Stimulated activated CD4-positive, alpha-beta T cell treated with anti-CD3 and anti-CD28 coated beads, Interleukin-2, amount 100 ng/mL, for 24 hours (primary cell): ENCODE measurements around the gene ECM1.
A peak's percentile ranks its signal among the peaks of the same experiment; 100 is the strongest.

Source experiments
- DNase-seq, 2 donors: peaks; one replicate each; pipeline ENCODE4 v3.0.0-alpha.2; 2020

The ECM1 gene

GRCh38 chr1:150513351-150513791 lies 5.5 kb downstream of the ECM1 start:
- no peak for DNase-seq

DNA sequence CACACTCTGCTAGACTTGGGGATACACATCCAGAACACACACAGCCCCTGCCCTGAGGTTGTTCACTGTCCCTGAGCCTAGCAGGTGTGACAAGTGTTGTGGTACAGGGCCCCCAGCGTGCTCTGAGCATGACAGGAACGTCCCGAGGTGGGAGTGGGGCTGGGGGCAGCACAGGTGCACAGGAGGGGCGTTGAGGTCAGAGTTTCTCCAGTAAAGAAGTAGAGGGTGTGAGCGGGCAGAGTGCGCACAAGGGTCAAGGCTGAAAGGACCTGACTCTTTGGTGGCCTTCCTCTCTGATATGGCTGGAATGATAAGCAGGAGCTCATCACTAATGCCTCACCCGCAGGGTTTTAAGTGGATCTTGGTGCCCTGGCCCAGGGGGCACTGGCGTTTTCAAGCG lies 6.4 kb downstream of the ECM1 start:
- no peak for DNase-seq

DNA sequence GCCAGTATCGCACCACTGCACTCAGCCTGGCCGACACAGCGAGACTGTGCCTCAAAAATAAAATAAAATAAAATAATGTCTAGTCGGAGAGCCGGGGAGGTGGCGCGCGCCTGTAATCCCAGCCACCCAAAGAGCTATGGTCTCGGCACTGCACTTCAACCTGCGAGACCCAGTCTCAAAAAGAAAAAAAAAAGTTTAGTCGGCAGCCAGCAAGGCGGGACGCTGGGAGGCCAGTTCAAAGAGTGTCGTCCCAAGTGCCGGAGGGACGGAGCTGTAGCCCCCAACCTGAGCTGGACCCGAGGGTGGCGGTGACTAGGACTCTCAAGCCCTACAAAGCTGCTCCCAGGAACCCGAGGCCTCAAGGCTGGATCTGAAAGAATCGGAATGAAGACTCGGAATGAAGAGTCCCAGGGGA lies 7.0 kb downstream of the ECM1 start:
- no peak for DNase-seq

GRCh38 chr1:150515328-150516049 lies 7.6 kb downstream of the ECM1 start, which contains the start of gene FALEC:
Gene FALEC, plus strand, starts transcription at chr1:150515752.
- DNase-seq = peak; percentile 91 to 95

DNA sequence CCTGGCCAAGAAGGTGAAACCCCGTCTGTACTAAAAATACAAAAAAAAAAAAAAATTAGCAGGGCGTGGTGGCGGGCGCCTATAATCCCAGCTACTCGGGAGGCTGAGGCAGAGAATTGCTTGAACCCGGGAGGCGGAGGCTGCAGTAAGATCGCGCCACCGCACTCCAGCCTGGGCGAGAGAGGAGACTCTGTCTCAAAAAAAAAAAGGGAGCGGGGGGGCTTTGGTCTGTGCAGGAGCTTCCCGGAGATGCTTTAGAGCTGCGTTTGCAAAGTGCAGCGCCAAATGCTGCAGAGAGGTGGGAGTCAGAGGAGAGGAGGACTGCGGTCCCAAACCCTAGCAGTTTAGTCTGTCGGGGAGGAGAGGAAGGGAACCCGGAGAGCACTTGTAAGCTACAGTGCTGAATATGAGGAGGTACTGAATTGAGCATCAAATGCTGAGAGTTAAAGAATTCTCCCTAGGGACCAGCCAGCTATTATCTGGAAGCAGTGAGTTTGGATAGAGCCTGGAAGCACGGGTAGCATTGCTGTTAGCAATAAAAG lies 8.2 kb downstream of the ECM1 start:
- DNase-seq = peak in 1 of 2 donors; percentile 22

DNA sequence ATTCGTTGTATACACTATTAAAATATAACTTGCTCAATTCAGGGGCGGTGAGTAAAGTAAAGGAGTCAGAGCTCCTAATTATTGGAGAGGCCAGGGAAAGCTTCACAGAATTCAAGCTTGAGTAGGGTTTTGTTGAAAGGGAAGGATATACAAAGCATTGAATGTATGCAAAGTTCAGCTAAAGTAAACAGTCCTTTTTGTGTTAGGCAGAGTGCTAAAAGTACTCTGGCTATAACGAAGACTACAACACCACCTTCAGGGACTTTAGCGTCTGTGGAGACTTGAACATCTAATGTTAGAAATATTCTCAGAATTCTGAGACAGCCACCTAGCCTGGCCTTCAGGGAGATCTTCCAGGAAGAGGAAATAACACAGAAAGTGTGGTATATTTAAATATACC lies 8.7 kb downstream of the ECM1 start:
- no peak for DNase-seq

DNA sequence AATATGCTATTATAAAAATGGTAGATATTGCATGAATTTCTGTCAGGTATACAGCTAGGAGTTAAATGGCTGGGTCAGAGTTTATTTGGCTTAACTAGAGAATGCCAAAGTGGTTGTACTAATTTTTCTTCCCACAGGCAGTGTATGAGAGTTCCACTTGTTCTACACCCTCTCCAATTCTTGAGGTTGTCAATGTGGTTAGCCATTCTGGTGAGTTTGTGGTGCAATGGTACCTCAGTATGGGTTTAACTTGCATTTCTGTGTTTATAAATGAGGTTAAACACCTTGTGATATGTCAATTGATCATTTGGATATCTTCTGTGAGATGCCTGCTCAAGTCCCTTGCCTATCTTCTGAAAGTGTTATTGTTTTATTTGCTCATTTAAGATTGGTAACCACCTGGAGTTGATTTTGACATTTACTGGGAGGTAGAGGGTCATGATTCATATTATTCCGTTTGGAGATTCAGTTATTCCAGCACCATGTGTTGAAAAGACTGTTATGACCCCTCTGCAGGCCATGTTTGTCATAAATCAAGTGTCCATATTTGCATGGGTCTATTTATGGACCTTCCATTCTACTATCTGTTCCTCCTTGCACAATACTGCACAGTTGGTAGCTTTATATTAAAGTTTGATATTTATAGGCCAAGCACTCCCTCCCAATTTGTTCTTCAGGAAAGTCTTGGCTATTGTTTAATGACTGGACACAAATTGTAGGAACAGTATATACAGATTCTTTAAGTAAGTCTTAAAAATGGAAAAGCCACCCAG lies 13.5 kb downstream of the ECM1 start:
- DNase-seq = no peak

- DNase-seq = no peak
These were observed 17.4 kb downstream of the ECM1 start for GRCh38 chr1:150525348-150525747.

DNA sequence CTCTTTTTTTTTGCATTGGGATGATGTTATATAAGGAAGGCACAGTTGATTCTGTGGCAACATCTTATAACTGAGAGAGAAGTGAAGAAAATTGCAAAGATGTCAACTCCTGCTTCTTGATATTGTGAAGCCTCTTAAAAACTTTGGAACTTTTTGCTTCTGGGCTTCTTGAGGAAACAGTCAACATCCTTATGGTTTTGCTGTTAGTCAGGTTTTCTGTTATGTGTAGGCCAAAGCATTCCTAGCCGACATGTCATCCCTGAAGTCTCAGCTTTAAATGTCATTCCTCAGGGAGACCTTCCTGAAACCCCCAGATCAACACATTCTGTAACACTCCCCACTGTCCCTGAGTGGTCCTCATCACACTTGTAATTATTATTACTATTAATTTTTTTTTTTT lies 20.3 kb downstream of the ECM1 start:
- no peak for DNase-seq

- DNase-seq = no peak
These were observed 21.1 kb downstream of the ECM1 start for GRCh38 chr1:150529017-150529416.

DNA sequence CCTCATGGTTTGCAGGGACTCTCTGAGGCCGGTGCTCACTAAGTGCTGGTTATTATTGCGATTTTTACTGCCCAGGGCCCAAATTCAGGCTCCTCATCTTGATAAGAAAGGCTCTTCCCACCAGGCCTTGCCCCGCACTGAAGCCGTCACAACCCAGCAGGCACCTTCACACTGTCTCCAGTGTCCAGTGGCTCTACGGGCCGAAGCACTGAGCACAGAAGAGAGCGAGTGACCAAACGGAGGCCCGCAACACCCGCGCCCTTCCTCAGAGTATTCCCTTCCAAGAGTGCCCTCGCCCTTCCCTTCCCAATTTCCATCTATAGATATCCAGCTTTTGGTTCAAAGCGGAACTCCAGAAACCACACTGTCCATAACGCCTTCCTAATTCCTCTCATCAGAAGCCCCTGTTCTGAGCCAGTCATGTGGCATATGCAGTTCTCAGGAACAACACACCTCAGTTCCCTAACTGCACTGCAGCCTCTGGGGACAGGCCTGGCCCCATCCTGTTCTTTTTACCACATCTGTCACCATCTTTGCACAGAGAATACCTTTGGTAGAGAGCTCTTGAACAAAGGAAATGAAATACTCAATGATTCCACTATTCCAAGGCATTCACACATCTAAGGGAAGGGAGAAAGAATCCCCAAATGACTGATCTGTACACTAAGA lies 22.7 kb downstream of the ECM1 start:
- DNase-seq = no peak

DNA sequence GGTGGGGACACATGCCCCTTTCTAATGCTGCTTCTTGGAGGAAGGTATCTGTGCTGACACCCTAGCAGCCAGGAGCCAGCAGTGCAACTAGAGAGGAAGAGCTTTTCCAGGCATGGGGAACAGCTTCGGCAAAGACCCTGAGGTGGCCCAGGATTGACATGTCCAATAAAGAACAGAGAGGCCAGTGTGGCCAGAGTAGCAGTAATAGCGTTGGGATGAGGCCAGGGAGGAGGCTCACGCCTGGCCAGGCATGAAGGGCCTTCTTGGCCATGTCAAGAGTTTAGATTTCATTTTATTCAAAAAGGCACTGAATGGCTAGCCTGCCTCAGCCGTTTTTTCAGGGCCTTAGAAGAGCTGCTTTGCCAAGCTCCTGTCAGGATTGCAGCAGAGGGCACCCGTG lies 25.0 kb downstream of the ECM1 start:
- no peak for DNase-seq

DNA sequence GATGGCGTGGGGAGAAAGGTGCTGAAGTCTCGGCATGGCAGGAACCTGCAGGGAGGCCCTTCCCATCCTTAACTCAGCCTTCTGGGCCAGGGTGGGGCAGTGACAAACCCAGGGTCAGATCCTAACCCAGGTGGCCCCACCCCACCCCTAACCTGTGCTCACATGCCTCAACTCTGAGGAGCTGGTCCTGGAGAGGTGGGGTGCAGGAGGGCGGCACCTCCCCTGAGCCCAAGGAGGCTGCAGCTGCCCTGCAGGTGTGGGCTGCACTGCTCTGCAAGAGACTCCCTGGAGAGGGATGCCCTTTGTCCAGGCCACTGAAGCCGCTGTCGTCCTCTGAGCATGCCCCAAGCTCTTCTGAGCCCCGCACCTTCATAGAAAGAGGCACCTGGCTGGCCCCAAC lies 26.1 kb downstream of the ECM1 start:
- no peak for DNase-seq

- no peak for DNase-seq
These were observed 27.8 kb downstream of the ECM1 start for GRCh38 chr1:150535511-150536287.

DNA sequence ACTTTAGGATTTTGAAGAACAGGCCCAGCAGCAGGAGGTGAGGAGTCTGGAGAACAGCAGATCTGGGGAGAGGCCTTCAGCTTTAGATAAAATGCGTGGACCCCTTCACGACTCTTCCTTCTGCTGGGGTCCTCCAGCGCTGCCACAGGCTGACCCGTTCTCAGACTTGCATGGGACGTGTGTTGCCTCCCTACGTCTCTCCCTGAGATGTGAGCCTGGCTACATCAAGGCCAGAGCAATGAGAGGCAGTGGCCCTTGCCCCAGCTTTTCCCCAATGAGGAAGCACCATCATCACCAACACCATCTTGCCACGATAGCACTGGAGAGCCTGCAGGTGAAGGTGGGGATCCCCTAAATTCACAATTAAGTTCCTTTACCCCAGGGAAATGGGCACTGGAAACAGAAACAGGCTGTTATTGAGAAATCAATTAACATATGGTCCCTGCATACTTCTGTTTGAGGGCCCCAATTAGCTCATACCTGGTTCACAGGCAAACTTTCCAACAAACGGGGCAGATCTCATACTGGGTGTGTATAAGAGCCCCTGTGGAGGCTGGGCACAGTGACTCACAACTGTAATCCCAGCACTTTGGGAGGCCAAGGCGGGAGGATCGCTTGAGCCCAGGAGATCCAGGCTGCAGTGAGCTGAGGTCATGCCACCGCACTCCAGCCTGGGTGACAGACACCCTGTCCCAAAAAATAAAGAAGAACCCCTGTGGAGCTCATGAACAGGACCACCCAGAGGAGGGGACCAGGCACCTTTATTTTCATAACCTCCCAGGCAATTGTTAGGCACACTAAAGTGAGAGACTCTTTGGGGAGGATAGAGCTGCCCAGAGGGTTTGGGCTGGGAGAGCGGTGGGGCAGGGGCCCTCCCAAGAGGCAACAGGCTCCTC lies 29.2 kb downstream of the ECM1 start:
- no peak for DNase-seq

- no peak for DNase-seq
These were observed 30.1 kb downstream of the ECM1 start for GRCh38 chr1:150537732-150538684.

DNA sequence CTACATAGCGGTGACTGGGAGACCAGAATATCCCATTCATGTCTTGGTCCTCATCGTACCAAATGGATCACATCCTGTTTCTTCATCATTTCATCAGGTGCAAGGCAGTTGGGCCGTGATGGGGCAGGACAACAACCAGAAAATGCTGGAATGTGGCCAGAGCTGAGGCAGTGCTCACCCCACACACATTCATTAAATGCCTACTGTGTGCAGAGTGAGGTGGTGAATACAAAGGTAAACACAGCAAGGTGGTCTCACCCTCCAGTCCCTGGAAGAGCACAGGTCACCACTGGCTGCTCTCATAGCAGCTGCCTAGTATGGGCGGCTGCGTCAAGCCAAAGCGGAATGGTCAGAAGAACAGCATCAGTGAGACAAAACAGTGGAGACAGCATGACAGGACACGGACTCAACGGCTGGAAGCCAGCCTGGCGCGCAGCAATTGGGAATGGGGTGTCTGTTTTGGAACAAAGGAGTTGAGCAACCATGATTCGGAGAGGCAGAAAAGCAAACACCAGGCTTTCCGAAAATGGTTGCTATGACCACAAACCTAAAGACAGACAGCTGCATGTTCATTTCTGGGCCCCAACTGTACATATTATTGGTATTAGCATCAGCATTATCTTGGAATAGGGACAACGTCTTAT lies 35.7 kb downstream of the ECM1 start:
- no peak for DNase-seq

GRCh38 chr1:150544204-150544603 lies 36.3 kb downstream of the ECM1 start:
- DNase-seq = no peak

GRCh38 chr1:150545486-150546032 lies 37.6 kb downstream of the ECM1 start:
- DNase-seq = no peak
